Retina (tissue), 1 donor: ENCODE measurements around the gene CYB561D2.

Experiments used
- DNase-seq: peaks from one replicate; pipeline ENCODE4 v3.0.0-alpha.2; 2016

CYB561D2 gene

GRCh38 chr3:50365842-50366220, 15.2 kb downstream of the CYB561D2 start:
- DNase-seq, result no peak

GRCh38 chr3:50369012-50369670, 18.5 kb downstream of the CYB561D2 start:
- no peak for DNase-seq

- peak; percentile 50 for DNase-seq
Observed at GRCh38 chr3:50370594-50370993, 19.9 kb downstream of the CYB561D2 start.

DNA sequence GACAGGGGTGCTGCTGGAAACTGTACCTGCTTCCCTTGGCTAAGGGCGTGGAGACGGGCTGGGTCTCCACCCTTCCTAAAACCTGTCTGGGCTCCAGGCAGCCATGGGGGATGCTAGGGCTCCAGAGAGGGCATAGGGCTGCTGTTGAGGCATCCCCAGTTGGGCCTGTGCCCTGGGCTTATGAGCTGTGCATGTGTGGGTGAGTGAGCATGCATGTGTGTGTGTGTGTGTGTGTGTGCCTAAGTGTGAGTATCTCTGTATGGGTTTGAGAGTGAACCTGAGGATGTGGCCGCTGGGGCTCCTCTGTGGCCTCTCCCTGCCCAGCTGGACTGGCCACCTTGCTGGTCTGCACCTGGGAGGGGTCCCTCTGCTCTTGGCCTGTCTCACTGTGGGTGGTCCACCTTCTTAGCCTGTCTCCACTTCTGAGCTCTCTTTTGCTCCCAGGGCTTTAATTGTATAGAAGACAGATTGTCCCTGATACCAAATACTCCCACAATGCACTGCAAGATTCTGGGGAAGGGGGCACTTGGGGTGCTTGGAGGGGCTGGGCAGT, 20.5 kb downstream of the CYB561D2 start:
- peak; percentile 58 for DNase-seq

DNA sequence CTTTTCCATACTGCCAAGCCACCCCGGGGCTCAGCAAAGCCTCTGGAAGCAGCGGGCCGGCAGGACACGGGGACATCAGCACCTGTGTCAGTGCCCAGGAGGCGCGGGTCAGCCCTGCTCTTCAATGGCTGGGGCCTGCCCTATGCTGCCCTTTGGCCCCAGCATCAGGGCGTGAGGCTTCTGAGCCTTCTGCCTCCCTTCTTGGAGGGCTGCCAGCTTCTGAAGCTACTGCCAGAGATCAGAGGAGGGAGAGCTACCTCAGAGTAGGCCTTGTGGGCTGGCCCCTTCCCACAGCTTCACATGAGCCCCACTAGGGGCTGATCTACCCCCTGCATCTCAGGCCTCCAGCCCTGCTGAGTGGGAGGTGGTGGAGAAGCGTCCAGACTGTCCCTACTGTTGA, 21.7 kb downstream of the CYB561D2 start:
- DNase-seq, result peak; percentile 49

DNA sequence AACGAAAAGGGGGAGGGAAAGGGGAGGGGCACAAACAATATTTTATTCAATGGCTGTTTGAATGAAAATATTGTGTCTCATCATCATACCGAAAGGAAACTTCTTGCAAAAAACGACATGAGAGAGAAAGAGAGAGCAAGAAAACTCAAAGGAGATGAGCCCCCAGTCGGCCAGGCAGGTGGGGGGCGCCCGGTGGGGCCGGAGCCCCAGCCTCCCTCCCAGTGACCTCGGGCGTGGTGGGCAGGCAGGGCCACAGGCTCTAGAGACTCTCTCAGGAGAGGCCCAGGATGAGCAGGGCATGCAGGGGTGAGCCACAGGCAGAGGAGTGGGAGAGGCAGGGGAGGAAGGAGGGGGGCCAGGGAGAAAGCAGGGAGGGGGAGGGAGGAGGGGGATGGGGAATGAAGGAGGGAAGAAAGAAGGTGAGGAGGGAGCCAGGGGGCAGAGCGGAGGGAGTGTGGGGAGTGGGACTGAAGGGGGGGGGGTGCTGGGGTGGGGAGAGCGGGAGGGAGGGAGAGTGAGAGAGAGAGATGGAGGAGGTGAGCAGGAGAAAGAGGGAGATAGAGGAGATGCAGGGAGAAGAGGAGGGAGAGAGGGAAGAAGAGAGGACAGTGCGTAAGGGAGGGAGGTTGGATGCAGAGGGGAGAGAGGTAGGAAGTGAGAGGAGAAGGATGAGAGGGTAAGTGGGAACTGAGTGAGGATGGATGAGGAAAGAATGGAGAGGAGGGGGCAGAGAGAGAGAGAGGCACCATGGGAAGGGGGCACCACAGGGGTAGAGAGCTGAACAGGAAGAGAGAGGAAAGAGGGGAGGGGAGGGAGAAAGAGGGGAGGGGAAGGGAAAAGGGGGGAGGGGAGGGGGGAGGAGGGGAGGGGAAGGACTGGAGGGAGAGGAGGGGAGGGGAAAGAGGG, 22.7 kb downstream of the CYB561D2 start:
- DNase-seq, result peak; percentile 66

GRCh38 chr3:50374363-50375257, 23.9 kb downstream of the CYB561D2 start:
- peak; percentile 42 for DNase-seq

DNA sequence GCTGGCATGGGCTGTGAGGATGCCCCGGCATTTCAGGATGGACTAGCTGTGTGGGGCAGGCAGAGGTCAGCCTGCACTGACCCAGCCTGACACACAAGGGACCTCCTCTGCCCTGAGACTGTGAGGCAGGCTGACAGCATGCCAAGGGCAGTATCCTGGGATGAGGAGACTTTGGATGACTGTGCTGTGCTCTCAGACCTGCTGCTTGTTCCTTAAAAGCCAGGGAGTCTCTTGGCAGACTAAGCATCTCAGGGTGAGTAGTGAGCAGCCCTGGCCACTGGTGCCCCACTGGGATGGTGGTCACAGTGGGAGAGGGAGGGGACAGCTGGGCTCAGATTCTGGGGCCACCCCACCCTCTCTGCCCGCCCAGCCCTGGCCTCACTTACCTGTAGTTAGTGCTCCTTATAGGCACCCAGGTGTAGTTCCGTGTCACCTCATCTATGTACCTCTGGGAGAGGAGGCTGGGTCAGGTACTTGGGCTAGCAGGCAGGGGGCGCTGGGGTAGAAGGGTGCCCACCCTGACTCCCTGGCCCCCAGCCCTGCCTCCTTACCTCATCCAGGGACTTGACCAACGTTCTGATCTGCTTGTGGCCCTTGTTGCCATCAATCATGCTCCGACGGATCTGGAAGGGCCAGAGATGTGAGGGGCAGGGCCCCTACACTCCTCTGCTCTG, 24.7 kb downstream of the CYB561D2 start:
- no peak for DNase-seq

- DNase-seq, result no peak
Observed at GRCh38 chr3:50378024-50378423, 27.4 kb downstream of the CYB561D2 start.

DNA sequence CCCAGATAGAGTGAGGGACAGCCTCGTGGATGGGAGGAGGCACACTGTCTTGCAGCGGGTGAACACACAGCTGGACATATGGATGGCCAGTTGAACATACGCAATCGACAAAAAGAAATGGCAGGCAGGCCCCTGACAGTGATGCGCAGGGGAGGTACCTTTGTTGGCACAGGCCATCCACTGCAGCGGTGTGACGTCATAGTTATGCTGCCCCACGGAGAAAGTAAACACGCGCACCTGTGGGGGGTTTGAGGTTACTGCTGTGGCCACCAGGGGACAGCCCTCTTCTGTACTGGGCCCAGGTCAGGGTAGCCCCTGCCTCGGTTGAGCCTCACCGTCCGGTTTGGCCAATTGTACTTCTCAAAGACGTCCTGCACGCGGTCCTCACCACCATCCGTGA, 28.1 kb downstream of the CYB561D2 start:
- DNase-seq, result no peak

GRCh38 chr3:50380405-50381085, 29.9 kb downstream of the CYB561D2 start:
- peak; percentile 60 for DNase-seq

GRCh38 chr3:50381383-50381782, 30.7 kb downstream of the CYB561D2 start:
- DNase-seq, result no peak

- DNase-seq, result peak; percentile 44
Observed at GRCh38 chr3:50382722-50383121, 32.1 kb downstream of the CYB561D2 start.

DNA sequence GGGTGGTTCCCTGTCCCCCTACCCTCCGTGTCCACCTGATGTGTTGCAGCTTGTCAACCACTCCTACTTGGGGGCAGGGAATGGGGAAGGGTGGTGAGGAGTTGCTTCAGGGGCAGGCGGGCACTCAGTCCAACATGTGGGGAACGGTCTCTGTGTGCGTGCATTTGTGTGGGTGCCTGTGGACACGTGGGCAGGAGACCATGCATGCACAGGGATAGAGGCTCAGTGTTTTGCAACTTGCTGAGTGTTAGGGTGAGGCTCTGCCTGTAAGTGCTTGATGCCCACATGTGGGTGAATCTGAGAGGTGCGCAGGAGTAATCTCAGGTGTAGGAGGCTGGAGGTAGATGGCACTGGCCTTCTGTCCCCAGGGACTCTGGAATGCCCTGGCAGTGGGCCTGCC, 33.1 kb downstream of the CYB561D2 start:
- DNase-seq, result no peak

DNA sequence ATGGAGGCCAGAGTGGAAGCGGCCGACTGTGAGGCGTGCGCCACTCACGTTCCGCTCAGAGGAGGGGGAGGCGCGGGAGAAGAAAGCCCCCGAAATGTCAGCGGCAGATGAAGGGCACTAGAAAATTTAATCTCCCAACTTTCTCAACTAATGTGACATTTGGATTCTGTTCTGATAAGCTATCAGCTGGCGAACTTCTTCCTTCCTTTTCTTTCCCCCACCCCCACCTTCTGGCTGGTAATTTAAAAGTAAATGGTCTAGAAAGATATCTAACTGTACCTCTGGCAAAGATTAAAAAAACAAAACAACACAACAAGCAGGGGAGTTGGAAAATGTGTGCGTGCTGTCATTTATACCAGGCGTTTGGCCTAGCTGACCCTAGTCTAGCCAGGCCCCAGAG, 35.1 kb downstream of the CYB561D2 start:
- DNase-seq, result no peak

DNA sequence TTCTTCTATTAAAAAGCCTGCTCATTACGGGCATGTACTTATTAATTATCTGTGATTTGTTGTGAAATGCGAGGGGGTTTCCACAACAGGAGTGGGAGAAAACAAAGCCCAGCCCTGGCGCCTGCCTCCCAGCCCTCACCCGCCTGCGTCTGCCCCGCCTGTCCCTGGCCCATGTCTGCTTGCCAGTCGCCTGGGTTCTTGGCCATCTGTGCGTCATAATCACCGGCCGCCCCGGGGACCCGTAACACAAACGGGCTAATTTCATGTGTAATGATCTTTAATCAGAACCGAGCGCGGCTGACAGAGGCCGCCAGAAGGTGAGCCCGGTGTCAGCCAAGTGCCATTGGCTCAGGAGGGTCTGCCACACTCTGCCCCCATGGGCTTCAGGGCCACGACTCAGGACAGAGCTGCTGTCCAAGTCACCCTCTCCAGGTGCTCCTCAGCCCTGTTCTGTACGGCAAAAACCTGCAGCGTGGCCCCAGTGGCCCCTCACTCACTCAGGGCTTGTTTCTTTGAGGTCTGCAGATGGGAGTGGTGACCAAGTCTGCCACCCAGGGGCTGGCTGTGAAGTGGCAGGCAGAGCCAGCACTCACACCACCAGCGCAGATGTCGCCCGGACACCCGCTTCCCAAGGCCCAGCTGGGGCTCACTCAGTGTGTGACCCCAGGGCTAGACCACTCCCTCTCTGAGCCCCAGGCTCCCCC, 37.5 kb downstream of the CYB561D2 start:
- peak; percentile 91 for DNase-seq

- DNase-seq, result peak; percentile 79
Observed at GRCh38 chr3:50388720-50389413, 38.2 kb downstream of the CYB561D2 start.

DNA sequence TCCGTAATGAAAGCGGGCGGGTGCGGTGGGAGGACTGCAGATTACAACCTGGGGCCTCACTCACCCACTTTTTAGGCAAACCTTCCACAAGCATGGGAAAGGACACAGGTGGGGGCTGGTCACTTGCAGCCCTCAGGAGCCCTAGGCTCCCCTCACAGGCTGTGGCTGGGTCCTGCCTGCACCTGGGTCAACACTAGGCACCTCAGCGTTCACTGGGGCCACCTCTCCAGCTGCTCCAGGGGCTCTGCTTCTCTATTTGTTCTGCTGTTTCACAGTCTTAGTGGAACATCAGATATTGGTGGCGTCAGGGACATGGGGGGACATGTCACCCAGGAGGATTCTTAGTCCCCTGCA, 38.7 kb downstream of the CYB561D2 start:
- DNase-seq, result no peak

- DNase-seq, result peak; percentile 53
Observed at GRCh38 chr3:50390508-50391224, 40.0 kb downstream of the CYB561D2 start.
